ENCODE results near the gene MEIOB.

DNA sequence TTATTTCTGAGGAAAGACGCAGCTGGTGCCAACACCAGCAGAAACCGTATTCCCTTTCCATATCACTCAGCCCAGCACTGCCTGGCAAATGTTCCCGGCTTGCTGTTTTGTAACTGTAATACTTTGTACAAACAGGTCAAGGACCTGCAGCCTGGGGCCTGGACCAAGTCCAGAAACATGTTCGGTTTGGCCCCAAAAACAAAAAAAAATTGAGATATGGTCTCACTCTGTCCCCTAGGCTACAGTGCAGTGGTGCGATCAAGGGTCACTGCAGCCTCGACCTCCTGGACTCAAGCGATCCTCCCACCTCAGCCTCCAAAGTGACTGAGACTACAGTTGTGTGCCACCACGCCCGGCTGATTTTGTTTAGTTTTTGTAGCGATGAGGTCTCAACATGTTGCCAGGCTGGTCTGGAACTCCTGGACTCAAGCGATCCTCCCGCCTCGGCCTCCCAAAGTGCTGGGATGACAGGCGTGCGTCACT, 46.5 kb downstream of the MEIOB start:
- no peak for TF ChIP-seq POLR2AphosphoS5 (IDR thresholded peaks at IDR 0.05; ENCODE audit: low read depth, low read length)
- no peak for TF ChIP-seq TAF1 (IDR thresholded peaks at IDR 0.05; ENCODE audit: borderline replicate concordance, insufficient read depth, low read length)
- TF ChIP-seq, protein P1, sequence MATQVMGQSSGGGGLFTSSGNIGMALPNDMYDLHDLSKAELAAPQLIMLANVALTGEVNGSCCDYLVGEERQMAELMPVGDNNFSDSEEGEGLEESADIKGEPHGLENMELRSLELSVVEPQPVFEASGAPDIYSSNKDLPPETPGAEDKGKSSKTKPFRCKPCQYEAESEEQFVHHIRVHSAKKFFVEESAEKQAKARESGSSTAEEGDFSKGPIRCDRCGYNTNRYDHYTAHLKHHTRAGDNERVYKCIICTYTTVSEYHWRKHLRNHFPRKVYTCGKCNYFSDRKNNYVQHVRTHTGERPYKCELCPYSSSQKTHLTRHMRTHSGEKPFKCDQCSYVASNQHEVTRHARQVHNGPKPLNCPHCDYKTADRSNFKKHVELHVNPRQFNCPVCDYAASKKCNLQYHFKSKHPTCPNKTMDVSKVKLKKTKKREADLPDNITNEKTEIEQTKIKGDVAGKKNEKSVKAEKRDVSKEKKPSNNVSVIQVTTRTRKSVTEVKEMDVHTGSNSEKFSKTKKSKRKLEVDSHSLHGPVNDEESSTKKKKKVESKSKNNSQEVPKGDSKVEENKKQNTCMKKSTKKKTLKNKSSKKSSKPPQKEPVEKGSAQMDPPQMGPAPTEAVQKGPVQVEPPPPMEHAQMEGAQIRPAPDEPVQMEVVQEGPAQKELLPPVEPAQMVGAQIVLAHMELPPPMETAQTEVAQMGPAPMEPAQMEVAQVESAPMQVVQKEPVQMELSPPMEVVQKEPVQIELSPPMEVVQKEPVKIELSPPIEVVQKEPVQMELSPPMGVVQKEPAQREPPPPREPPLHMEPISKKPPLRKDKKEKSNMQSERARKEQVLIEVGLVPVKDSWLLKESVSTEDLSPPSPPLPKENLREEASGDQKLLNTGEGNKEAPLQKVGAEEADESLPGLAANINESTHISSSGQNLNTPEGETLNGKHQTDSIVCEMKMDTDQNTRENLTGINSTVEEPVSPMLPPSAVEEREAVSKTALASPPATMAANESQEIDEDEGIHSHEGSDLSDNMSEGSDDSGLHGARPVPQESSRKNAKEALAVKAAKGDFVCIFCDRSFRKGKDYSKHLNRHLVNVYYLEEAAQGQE (IDR thresholded peaks at IDR 0.05; ENCODE audit: insufficient read depth in 1 of 2, low read depth in 2 of 2, low read length in 2 of 2), result no peak
- TF ChIP-seq SIN3A (IDR thresholded peaks at IDR 0.05; ENCODE audit: borderline replicate concordance, insufficient read depth, low read length), result no peak
- no peak for TF ChIP-seq FOXP2 (optimal IDR thresholded peaks at IDR 0.05; ENCODE audit: borderline replicate concordance, extremely low read depth, extremely low read length, insufficient read depth)
